Naive thymus-derived CD4-positive, alpha-beta T cell (primary cell): ENCODE results near the gene PIGN. TPM values are rescaled to one million over a fixed set of nuclear protein-coding genes. Genes with fewer than 3 reads are reported as not detected.

Experiments used
- ATAC-seq: fragments of 150-1000 bp; cut with Tn5 transposase; 2 replicates; pipeline ENCODE4 v1.10.0; 2021; ENCODE audit warnings: mild to moderate bottlenecking, moderate library complexity
- CTCF ChIA-PET: fragments of 350-600 bp; sonication (Branson Sonifier 250); formaldehyde crosslinking; loops from one replicate; lab custom pipeline; 2021; ENCODE audit warnings: antibody characterized with exemption; lab: Charles Lee
- POLR2A ChIA-PET: fragments of 350-600 bp; sonication (Branson Sonifier 250); formaldehyde crosslinking; loops from one replicate; lab custom pipeline; 2021; ENCODE audit warnings: antibody characterized with exemption, inconsistent platforms; lab: Charles Lee
- DNase-seq, 9 donors: peaks; one replicate each; pipeline versions ENCODE4 v3.0.0 to v3.0.0-alpha.2; 2020 to 2022; ENCODE audit warnings: mixed read lengths in 1 of 9
- H3K27ac ChIP-seq: one replicate; pipeline ENCODE4 v1.7.0; 2013; ENCODE audit warnings: mild to moderate bottlenecking, low read depth, low read length, moderate library complexity
- H3K27me3 ChIP-seq, 2 donors: one replicate each; pipeline ENCODE4 v1.7.0; 2013; ENCODE audit warnings: low read length in 2 of 2, mild to moderate bottlenecking in 2 of 2, moderate library complexity in 2 of 2; ENCODE audit not compliant: control insufficient read depth in 2 of 2, insufficient read depth in 2 of 2
- H3K36me3 ChIP-seq, 3 experiments: 1 replicate in 2 of 3; 2 replicates in 1 of 3; pipeline ENCODE4 v1.7.0; 2013; ENCODE audit warnings: low read length in 3 of 3, mild to moderate bottlenecking in 3 of 3, moderate library complexity in 1 of 3; ENCODE audit not compliant: insufficient read depth in 3 of 3, control insufficient read depth in 2 of 3
- H3K4me1 ChIP-seq, 2 donors: one replicate each; pipeline ENCODE4 v1.7.0; 2013; ENCODE audit warnings: low read length in 2 of 2, mild to moderate bottlenecking in 2 of 2, moderate library complexity in 1 of 2; ENCODE audit not compliant: control insufficient read depth in 2 of 2, insufficient read depth in 2 of 2
- H3K4me3 ChIP-seq: 2 replicates; pipeline ENCODE4 v1.7.0; 2013; ENCODE audit warnings: mild to moderate bottlenecking, low read length
- H3K9me3 ChIP-seq, 3 experiments: 1 replicate in 2 of 3; 2 replicates in 1 of 3; pipeline ENCODE4 v1.7.0; 2013; ENCODE audit warnings: low read length in 3 of 3; ENCODE audit not compliant: control insufficient read depth in 2 of 3
- H3K27ac Mint-ChIP-seq, 9 donors: one replicate each; pipeline ENCODE4 v1.8.0; 2020 to 2022; ENCODE audit warnings: mixed read lengths in 9 of 9, mild to moderate bottlenecking in 8 of 9, moderate library complexity in 5 of 9, inconsistent platforms in 2 of 9
- H3K27me3 Mint-ChIP-seq, 5 donors: one replicate each; pipeline ENCODE4 v1.8.0; 2021 to 2022; ENCODE audit warnings: mixed read lengths in 5 of 5, mild to moderate bottlenecking in 1 of 5
- H3K36me3 Mint-ChIP-seq, 5 donors: one replicate each; pipeline ENCODE4 v1.8.0; 2020 to 2022; ENCODE audit warnings: mixed read lengths in 5 of 5, mild to moderate bottlenecking in 3 of 5, inconsistent platforms in 1 of 5
- H3K4me1 Mint-ChIP-seq, 7 donors: one replicate each; pipeline ENCODE4 v1.8.0; 2020 to 2022; ENCODE audit warnings: mixed read lengths in 7 of 7, mild to moderate bottlenecking in 3 of 7, inconsistent platforms in 1 of 7
- H3K4me3 Mint-ChIP-seq, 10 donors: one replicate each; pipeline ENCODE4 v1.8.0; 2020 to 2022; ENCODE audit warnings: mild to moderate bottlenecking in 10 of 10, mixed read lengths in 10 of 10, moderate library complexity in 6 of 10, inconsistent platforms in 2 of 10
- H3K9me3 Mint-ChIP-seq, 11 donors: one replicate each; pipeline ENCODE4 v1.8.0; 2020 to 2022; ENCODE audit warnings: mixed read lengths in 11 of 11, mild to moderate bottlenecking in 4 of 11, inconsistent platforms in 1 of 11, moderate library complexity in 1 of 11
- intact Hi-C, 2 donors: fragments of 100-400 bp; cut with micrococcal nuclease; formaldehyde crosslinking; loops; one replicate each; pipeline ENCODE4 v1.15.1; 2023
- polyA plus RNA-seq, 2 donors: library from polyadenylated mRNA; unstranded; fragments of 300-500 nt; fragmentation: Illumina TruSeq; gene quantifications; one replicate each; pipeline ENCODE4 v1.2.3, GENCODE V29; 2021
- total RNA-seq, 6 experiments: library from RNA in 5 of 6; stranded (reverse) in 5 of 6; gene quantifications; 1 replicate in 5 of 6; 2 replicates in 1 of 6; pipeline ENCODE4 v1.2.3 and lab custom pipeline; 2021 to 2026

The PIGN gene
- total and polyA plus RNA-seq, 7 experiments from 2014 or later, result 15.5 to 29.8 (median 21.4) TPM

DNA sequence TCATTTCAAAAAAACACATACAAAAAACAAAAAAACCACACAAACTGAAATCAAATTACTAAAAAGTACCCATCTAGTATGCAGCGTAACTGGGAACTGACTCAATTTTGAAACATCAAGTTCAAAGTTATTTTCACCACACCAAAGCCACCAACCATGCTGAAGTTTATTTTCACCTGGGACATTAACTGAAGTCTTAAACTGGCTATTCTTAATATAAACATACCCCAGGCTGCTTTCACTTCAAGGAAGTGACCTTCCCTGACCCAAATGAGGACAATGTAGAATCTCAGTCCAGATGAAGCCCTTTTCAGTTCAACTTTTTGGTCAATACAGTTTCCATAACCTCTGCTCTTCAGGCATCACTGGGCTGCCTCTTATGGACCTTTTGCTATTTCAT is 84.6 kb downstream of the PIGN start:
- H3K36me3 ChIP-seq, result peaks cover 0 to 9% (median 0%) of the 10 kb centered on the region in 3 experiments
- no peak overlapping the region for H3K4me3 ChIP-seq
- POLR2A ChIA-PET, result no interaction called here
- intact Hi-C loops, result no loop called here
- no peaks in the 10 kb centered on the region for H3K27me3 ChIP-seq
- peaks cover 0 to 18% (median 9%) of the 10 kb centered on the region in 7 donors for H3K4me1 Mint-ChIP-seq
- peaks cover 0 to 5% (median 0%) of the 10 kb centered on the region in 11 donors for H3K9me3 Mint-ChIP-seq
- DNase-seq (no peak), ATAC-seq (no peak)
- no peaks in the 10 kb centered on the region for H3K9me3 ChIP-seq
- H3K27me3 Mint-ChIP-seq, result no peaks in the 10 kb centered on the region
- no peaks in the 10 kb centered on the region for H3K4me1 ChIP-seq
- H3K4me3 Mint-ChIP-seq, result no peak overlapping the region
- H3K27ac ChIP-seq, result no peak overlapping the region
- no peak overlapping the region for H3K27ac Mint-ChIP-seq
- CTCF ChIA-PET, result no interaction called here
- H3K36me3 Mint-ChIP-seq, result peaks cover 3 to 62% (median 41%) of the 10 kb centered on the region in 5 donors

DNA sequence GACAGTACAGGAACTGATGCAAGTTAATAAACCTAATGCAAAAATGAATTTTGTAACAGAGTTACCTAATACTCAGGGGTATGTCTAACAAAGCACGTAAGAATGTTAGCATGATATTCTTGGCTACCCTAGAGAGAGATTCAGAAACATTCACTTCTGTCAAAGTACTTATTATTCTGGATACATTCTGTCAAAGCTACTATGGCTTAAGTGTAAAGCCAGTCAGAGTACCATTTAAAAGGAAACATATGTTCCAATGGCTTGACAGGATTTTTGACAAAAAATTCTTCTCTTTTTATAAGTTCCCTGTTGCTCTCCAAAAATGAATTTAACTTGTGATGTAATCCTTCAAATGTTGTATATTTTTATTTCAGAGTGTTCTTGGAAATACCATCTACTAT is 85.5 kb downstream of the PIGN start:
- POLR2A ChIA-PET, result no interaction called here
- no peak overlapping the region for H3K4me3 Mint-ChIP-seq

DNA sequence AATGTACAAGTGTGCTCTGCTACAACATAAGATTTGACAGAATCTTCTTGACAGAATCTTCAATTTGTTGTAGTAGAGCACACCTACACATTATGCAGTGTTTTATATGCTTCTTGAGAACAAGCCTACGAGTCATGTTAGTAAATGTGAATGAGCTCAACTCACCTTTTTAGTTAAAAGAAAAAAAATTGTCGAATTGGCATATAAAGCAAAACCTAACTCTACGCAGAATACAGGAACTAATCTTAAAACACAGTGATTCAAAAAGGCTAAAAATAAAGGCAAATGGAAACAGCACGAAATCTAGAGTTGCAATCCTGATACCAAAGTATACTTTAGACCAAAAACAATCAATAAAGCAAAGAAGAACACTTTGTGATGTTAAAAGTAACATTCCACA is 87.9 kb downstream of the PIGN start:
- Mint-ChIP-seq H3K27ac (no peak overlapping the region), H3K27me3 (no peaks in the 10 kb centered on the region), H3K9me3 (peaks cover 0 to 5% (median 0%) of the 10 kb centered on the region in 11 donors), H3K36me3 (peaks cover 3 to 51% (median 40%) of the 10 kb centered on the region in 5 donors), H3K4me1 (peaks cover 0 to 18% (median 9%) of the 10 kb centered on the region in 7 donors), H3K4me3 (no peak overlapping the region)
- POLR2A ChIA-PET, result interaction anchor here (1.0 kb wide), 1 partner anchor 88 kb away, joined by 3 read pairs; the partner anchor contains the start of genes PIGN and RELCH
- no peak for ATAC-seq
- intact Hi-C loops, result no loop called here
- CTCF ChIA-PET, result no interaction called here
- DNase-seq, result no peak
- Histone ChIP-seq H3K4me3 (no peak overlapping the region), H3K27ac (no peak overlapping the region), H3K36me3 (peaks cover 0 to 9% (median 0%) of the 10 kb centered on the region in 3 experiments), H3K4me1 (no peaks in the 10 kb centered on the region), H3K9me3 (no peaks in the 10 kb centered on the region), H3K27me3 (no peaks in the 10 kb centered on the region)

More for the DNA sequence above, 85.5 kb downstream of the PIGN start:
- Mint-ChIP-seq H3K9me3 (peaks cover 0 to 5% (median 0%) of the 10 kb centered on the region in 11 donors), H3K36me3 (peaks cover 3 to 56% (median 37%) of the 10 kb centered on the region in 5 donors), H3K27ac (peak overlapping the region in 1 of 9 donors; percentile 25), H3K4me1 (peaks cover 0 to 18% (median 9%) of the 10 kb centered on the region in 7 donors), H3K27me3 (no peaks in the 10 kb centered on the region)
- no peak for ATAC-seq
- intact Hi-C loops, result no loop called here
- CTCF ChIA-PET, result no interaction called here
- H3K27ac ChIP-seq, result no peak overlapping the region
- no peaks in the 10 kb centered on the region for H3K27me3 ChIP-seq
- no peak overlapping the region for H3K4me3 ChIP-seq
- H3K9me3 ChIP-seq, result no peaks in the 10 kb centered on the region
- peaks cover 0 to 9% (median 0%) of the 10 kb centered on the region in 3 experiments for H3K36me3 ChIP-seq
- DNase-seq, result no peak
- H3K4me1 ChIP-seq, result no peaks in the 10 kb centered on the region

DNA sequence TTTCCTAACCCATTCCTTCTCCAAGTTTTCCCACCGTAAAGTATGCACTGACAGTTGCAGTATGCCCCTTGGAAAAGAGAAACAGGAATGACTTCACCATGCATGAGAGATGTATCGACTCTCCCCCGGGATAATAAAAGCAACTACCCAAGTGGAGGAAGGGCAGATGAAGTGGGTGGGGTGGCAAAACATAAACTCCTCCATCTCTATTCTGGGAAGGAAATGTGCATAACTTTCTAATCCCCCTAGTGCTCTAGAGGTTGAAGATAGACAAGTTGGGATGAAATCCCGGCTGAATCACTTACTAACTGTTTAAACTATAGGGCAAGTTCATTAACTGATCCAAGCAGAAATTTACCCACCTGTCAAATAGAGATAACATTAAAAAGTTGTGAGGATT is 89.2 kb downstream of the PIGN start:
- Mint-ChIP-seq H3K27me3 (no peaks in the 10 kb centered on the region), H3K4me1 (peaks cover 0 to 18% (median 8%) of the 10 kb centered on the region in 7 donors), H3K36me3 (peaks cover 3 to 51% (median 38%) of the 10 kb centered on the region in 5 donors), H3K9me3 (peaks cover 0 to 5% (median 0%) of the 10 kb centered on the region in 11 donors), H3K27ac (no peak overlapping the region), H3K4me3 (no peak overlapping the region)
- Histone ChIP-seq H3K36me3 (peaks cover 0 to 9% (median 0%) of the 10 kb centered on the region in 3 experiments), H3K4me1 (no peaks in the 10 kb centered on the region), H3K27me3 (no peaks in the 10 kb centered on the region), H3K4me3 (no peak overlapping the region), H3K27ac (no peak overlapping the region), H3K9me3 (no peaks in the 10 kb centered on the region)
- ATAC-seq (no peak), DNase-seq (no peak)
- POLR2A ChIA-PET, result no interaction called here
- CTCF ChIA-PET, result no interaction called here
- intact Hi-C loops, result no loop called here

DNA sequence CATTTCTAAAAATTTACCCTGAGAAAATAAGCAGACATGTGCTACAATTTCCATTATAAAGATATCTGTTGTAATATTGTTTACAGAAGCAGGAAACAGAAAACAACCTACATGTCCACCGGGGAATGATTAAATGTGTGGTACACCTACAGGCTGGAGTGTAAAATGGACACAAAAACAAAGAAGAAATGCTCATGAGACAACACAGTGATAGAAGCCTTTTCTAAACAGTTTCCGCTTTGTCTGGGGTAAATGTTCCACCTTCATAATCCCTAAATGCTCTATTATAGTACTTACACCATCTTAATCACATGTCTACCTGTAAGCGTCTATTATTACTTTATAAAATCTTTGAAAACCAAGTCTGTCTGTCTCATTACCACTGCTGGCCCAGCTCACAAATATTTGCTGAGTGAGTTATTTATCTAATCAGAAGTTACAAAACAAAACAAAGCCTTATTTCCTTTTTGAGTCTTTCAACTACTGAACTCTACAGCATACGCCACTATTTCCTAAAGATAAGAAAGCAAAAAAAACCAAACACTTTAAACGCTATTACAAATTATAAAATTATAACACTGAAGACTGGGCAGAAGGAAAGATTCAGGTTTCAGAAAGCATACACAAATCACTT is 95.3 kb downstream of the PIGN start:
- intact Hi-C loops, result loop anchor here in 1 of 2 donors (5.0 kb wide), 1 partner anchor 199 kb away; the partner anchor contains the start of gene RNF152
- H3K36me3 Mint-ChIP-seq, result peaks cover 0 to 18% (median 9%) of the 10 kb centered on the region in 5 donors
- no peak overlapping the region for H3K4me3 Mint-ChIP-seq
- H3K9me3 ChIP-seq, result no peaks in the 10 kb centered on the region
- DNase-seq (no peak), ATAC-seq (no peak)
- H3K27me3 Mint-ChIP-seq, result no peaks in the 10 kb centered on the region
- H3K27me3 ChIP-seq, result no peaks in the 10 kb centered on the region
- no peak overlapping the region for H3K27ac ChIP-seq
- H3K9me3 Mint-ChIP-seq, result peaks cover 0 to 1% (median 0%) of the 10 kb centered on the region in 11 donors
- ChIA-PET POLR2A (no interaction called here), CTCF (no interaction called here)
- H3K4me3 ChIP-seq, result no peak overlapping the region
- H3K4me1 ChIP-seq, result peaks cover 0 to 18% of the 10 kb centered on the region in 2 donors
- peak overlapping the region in 2 of 9 donors; percentile 22 to 35 for H3K27ac Mint-ChIP-seq
- peaks cover 7 to 36% (median 26%) of the 10 kb centered on the region in 7 donors for H3K4me1 Mint-ChIP-seq
- no peaks in the 10 kb centered on the region for H3K36me3 ChIP-seq

DNA sequence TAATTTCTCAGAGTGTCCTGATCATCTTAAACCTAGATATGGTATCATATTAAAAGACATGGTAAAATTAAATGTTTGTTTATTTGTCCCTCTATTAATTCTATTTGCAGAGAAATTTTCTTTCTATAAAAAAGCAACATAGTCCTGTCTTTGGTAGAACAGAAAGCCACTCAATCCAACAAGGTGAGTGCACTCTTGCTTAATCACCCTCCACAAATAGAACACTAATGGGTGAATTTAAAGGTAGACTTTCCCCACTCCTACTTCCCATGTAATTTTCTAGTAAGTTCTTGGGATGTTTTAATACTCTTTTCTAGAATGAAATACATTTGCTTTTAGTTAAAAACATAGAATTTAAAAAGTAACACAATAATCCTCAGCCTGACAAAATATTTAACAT is 97.7 kb downstream of the PIGN start:
- Histone ChIP-seq H3K36me3 (no peaks in the 10 kb centered on the region), H3K27ac (no peak overlapping the region), H3K4me1 (peaks cover 0 to 18% of the 10 kb centered on the region in 2 donors), H3K27me3 (no peaks in the 10 kb centered on the region), H3K4me3 (no peak overlapping the region), H3K9me3 (no peaks in the 10 kb centered on the region)
- ChIA-PET POLR2A (no interaction called here), CTCF (no interaction called here)
- Mint-ChIP-seq H3K36me3 (peaks cover 0 to 20% (median 17%) of the 10 kb centered on the region in 5 donors), H3K4me3 (no peak overlapping the region), H3K9me3 (peaks cover 0 to 1% (median 0%) of the 10 kb centered on the region in 11 donors), H3K27me3 (no peaks in the 10 kb centered on the region), H3K27ac (no peak overlapping the region), H3K4me1 (peaks cover 7 to 48% (median 36%) of the 10 kb centered on the region in 7 donors)
- DNase-seq (no peak), ATAC-seq (no peak)
- intact Hi-C loops, result loop anchor here in 1 of 2 donors (5.0 to 10.0 kb wide), 2 partner anchors 54 to 112 kb away; no protein-coding TSS in a partner anchor
